ENCODE measurements around the gene PRKAG2.

The PRKAG2 gene

GRCh38 chr7:151515276-151515565 lies 361.7 kb downstream of the PRKAG2 start:
- DNase-seq (ENCODE audit: low spot score): no peak

GRCh38 chr7:151514461-151515275 lies 362.2 kb downstream of the PRKAG2 start:
- DNase-seq (ENCODE audit: low spot score): no peak

- DNase-seq (ENCODE audit: low spot score): no peak
Observed at GRCh38 chr7:151513133-151513532, 363.8 kb downstream of the PRKAG2 start.

- no peak for DNase-seq (ENCODE audit: low spot score)
Observed at GRCh38 chr7:151512353-151512752, 364.6 kb downstream of the PRKAG2 start.

- no peak for DNase-seq (ENCODE audit: low spot score)
Observed at GRCh38 chr7:151511946-151512345, 365.0 kb downstream of the PRKAG2 start.

GRCh38 chr7:151511270-151511669 lies 365.6 kb downstream of the PRKAG2 start:
- no peak for DNase-seq (ENCODE audit: low spot score)

- DNase-seq (ENCODE audit: low spot score): no peak
Observed at GRCh38 chr7:151509670-151510333, 367.1 kb downstream of the PRKAG2 start.

- DNase-seq (ENCODE audit: low spot score): no peak
Observed at GRCh38 chr7:151508991-151509390, 367.9 kb downstream of the PRKAG2 start.

GRCh38 chr7:151507806-151508205 lies 369.1 kb downstream of the PRKAG2 start:
- DNase-seq (ENCODE audit: low spot score): no peak

- no peak for DNase-seq (ENCODE audit: low spot score)
Observed at GRCh38 chr7:151506901-151507382, 370.0 kb downstream of the PRKAG2 start.

Data from activated CD4-positive, alpha-beta T cell treated with anti-CD3 and anti-CD28 coated beads, Interleukin-2, Interleukin-4, amounts not matched to agents 100 ng/mL and 50 ng/mL, durations not matched to agents 16 hours and 8 hours (primary cell).